HL-60/S4 treated with retinoic acid at 250 ng/mL for 4 days and 3 days (cell line): ENCODE measurements around the gene SLC25A45.

Experiments
- in situ Hi-C: fragments of 300-500 bp; cut with MboI; formaldehyde crosslinking; loops from 2 replicates; pipeline ENCODE4 v1.7.0; 2022; ENCODE audit warnings: low sequenced_read_pairs

The SLC25A45 gene

GRCh38 chr11:65373839-65374580, 8.4 kb downstream of the SLC25A45 start:
- in situ Hi-C loops: loop anchor here (10.0 kb wide), 1 partner anchor 131 kb away; no protein-coding TSS in a partner anchor

- in situ Hi-C loops: loop anchor here (10.0 kb wide), 1 partner anchor 134 kb away; no protein-coding TSS in a partner anchor
Measured at GRCh38 chr11:65370659-65371049, 11.8 kb downstream of the SLC25A45 start.

- in situ Hi-C loops: no loop called here
Measured at GRCh38 chr11:65366340-65366773, 16.1 kb downstream of the SLC25A45 start.

- in situ Hi-C loops: no loop called here
Measured at GRCh38 chr11:65363770-65364169, 18.7 kb downstream of the SLC25A45 start.

GRCh38 chr11:65362966-65363365, 19.5 kb downstream of the SLC25A45 start:
- in situ Hi-C loops: no loop called here

- in situ Hi-C loops: no loop called here
Measured at GRCh38 chr11:65362320-65362931, 20.0 kb downstream of the SLC25A45 start.

GRCh38 chr11:65357856-65358356, 24.5 kb downstream of the SLC25A45 start:
- in situ Hi-C loops: no loop called here

GRCh38 chr11:65356394-65356972, 26.0 kb downstream of the SLC25A45 start:
- in situ Hi-C loops: no loop called here

- in situ Hi-C loops: no loop called here
Measured at GRCh38 chr11:65355776-65356393, 26.6 kb downstream of the SLC25A45 start.

GRCh38 chr11:65355013-65355775, 27.3 kb downstream of the SLC25A45 start:
- in situ Hi-C loops: no loop called here

GRCh38 chr11:65354265-65355012, 28.0 kb downstream of the SLC25A45 start, which contains the start of gene TIGD3:
TSS of gene TIGD3 (plus strand) at chr11:65354751. CDS start at chr11:65355809, 1,058 bp downstream.
- in situ Hi-C loops: no loop called here

GRCh38 chr11:65353900-65354264, 28.6 kb downstream of the SLC25A45 start:
- in situ Hi-C loops: no loop called here

- in situ Hi-C loops: no loop called here
Measured at GRCh38 chr11:65353376-65353775, 29.1 kb downstream of the SLC25A45 start.

- in situ Hi-C loops: no loop called here
Measured at GRCh38 chr11:65352783-65353182, 29.7 kb downstream of the SLC25A45 start.

- in situ Hi-C loops: no loop called here
Measured at GRCh38 chr11:65351511-65351910, 30.9 kb downstream of the SLC25A45 start.

GRCh38 chr11:65341856-65342255, 40.6 kb downstream of the SLC25A45 start:
- in situ Hi-C loops: no loop called here

- in situ Hi-C loops: no loop called here
Measured at GRCh38 chr11:65340226-65340625, 42.2 kb downstream of the SLC25A45 start.

GRCh38 chr11:65338676-65339075, 43.8 kb downstream of the SLC25A45 start:
- in situ Hi-C loops: no loop called here

- in situ Hi-C loops: no loop called here
Measured at GRCh38 chr11:65334696-65335295, 47.6 kb downstream of the SLC25A45 start.
